NCI-H2107 (cell line): Measurements from ENCODE around the gene NCKAP5L.

Source experiments
- DNase-seq: peaks from one replicate; lab custom pipeline; 2025; lab: John Stamatoyannopoulos, UW

The NCKAP5L gene

GRCh38 chr12:49824416-49824815 is 3.8 kb downstream of the NCKAP5L start:
- DNase-seq, result no peak

GRCh38 chr12:49823951-49824350 is 4.3 kb downstream of the NCKAP5L start:
- no peak for DNase-seq

- no peak for DNase-seq
Measured at GRCh38 chr12:49823350-49823749, 4.9 kb downstream of the NCKAP5L start.

- DNase-seq, result no peak
Measured at GRCh38 chr12:49821373-49822287, 6.6 kb downstream of the NCKAP5L start.

GRCh38 chr12:49819786-49820185 is 8.4 kb downstream of the NCKAP5L start:
- DNase-seq, result no peak

- no peak for DNase-seq
Measured at GRCh38 chr12:49818241-49818895, 9.8 kb downstream of the NCKAP5L start.

- DNase-seq, result no peak
Measured at GRCh38 chr12:49813131-49813530, 15.1 kb downstream of the NCKAP5L start.

- no peak for DNase-seq
Measured at GRCh38 chr12:49811961-49812401, 16.2 kb downstream of the NCKAP5L start.

GRCh38 chr12:49811136-49811535 is 17.1 kb downstream of the NCKAP5L start:
- DNase-seq, result no peak

- no peak for DNase-seq
Measured at GRCh38 chr12:49809906-49810389, 18.3 kb downstream of the NCKAP5L start.

- DNase-seq, result no peak
Measured at GRCh38 chr12:49809381-49809905, 18.8 kb downstream of the NCKAP5L start.

GRCh38 chr12:49808686-49809380 is 19.4 kb downstream of the NCKAP5L start:
- no peak for DNase-seq

GRCh38 chr12:49807991-49808580 is 20.1 kb downstream of the NCKAP5L start:
- DNase-seq, result no peak

- no peak for DNase-seq
Measured at GRCh38 chr12:49806877-49807276, 21.3 kb downstream of the NCKAP5L start.

- no peak for DNase-seq
Measured at GRCh38 chr12:49806321-49806813, 21.8 kb downstream of the NCKAP5L start.

- DNase-seq, result no peak
Measured at GRCh38 chr12:49805409-49805808, 22.8 kb downstream of the NCKAP5L start.

GRCh38 chr12:49804821-49805220 is 23.4 kb downstream of the NCKAP5L start:
- DNase-seq, result no peak

- DNase-seq, result no peak
Measured at GRCh38 chr12:49803693-49804450, 24.3 kb downstream of the NCKAP5L start.

- DNase-seq, result no peak
Measured at GRCh38 chr12:49801141-49802063, 26.8 kb downstream of the NCKAP5L start.
